ENCODE results near the gene ZC2HC1C.

The ZC2HC1C gene, protein sequence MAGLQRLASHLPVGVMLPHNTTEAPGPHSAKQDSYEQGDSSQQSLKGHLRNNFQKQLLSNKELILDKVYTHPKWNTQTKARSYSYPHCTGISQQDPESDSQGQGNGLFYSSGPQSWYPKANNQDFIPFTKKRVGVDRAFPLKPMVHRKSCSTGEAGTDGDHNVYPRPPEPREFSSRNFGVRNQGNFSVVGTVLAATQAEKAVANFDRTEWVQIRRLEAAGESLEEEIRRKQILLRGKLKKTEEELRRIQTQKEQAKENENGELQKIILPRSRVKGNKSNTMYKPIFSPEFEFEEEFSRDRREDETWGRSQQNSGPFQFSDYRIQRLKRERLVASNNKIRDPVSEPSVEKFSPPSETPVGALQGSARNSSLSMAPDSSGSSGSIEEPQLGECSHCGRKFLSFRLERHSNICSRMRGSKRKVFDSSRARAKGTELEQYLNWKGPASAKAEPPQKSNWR

GRCh38 chr14:75069121-75069810 lies at the start of gene ZC2HC1C:
TSS of gene ZC2HC1C (plus strand) at chr14:75069641. CDS start at chr14:75070574, 933 bp downstream.
- DNase-seq (ENCODE audit: low read depth in 2 of 2), result peak; percentile 32 to 57

DNA sequence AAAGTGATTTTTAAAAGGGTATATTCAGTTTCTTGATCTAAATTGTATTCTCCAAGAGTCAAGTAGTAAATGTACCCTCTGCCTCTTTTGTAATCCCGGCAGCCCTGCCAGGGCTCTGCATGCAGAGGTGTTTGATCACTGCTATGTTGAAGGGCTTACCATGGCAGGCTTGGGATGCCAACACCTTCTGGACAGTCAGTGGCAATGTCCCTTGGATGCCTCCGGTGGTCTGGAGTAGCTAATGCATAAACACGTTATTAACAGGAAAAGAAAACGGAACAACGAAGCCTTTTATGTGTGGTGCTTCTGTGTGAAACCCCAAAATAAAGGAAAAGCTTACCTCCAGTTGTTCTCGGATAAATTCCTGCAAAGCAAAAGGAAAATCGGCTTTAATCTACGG lies 46.8 kb upstream of the ZC2HC1C start:
- DNase-seq (ENCODE audit: low read depth in 2 of 2), result no peak

- DNase-seq (ENCODE audit: low read depth in 2 of 2), result no peak
Measured at GRCh38 chr14:75023108-75023507, 46.3 kb upstream of the ZC2HC1C start.

GRCh38 chr14:75025082-75025481 lies 44.4 kb upstream of the ZC2HC1C start:
- DNase-seq (ENCODE audit: low read depth in 2 of 2), result no peak

- no peak for DNase-seq (ENCODE audit: low read depth in 2 of 2)
Measured at GRCh38 chr14:75025876-75026275, 43.6 kb upstream of the ZC2HC1C start.

GRCh38 chr14:75030147-75030546 lies 39.3 kb upstream of the ZC2HC1C start:
- no peak for DNase-seq (ENCODE audit: low read depth in 2 of 2)

- no peak for DNase-seq (ENCODE audit: low read depth in 2 of 2)
Measured at GRCh38 chr14:75032939-75033338, 36.5 kb upstream of the ZC2HC1C start.

DNA sequence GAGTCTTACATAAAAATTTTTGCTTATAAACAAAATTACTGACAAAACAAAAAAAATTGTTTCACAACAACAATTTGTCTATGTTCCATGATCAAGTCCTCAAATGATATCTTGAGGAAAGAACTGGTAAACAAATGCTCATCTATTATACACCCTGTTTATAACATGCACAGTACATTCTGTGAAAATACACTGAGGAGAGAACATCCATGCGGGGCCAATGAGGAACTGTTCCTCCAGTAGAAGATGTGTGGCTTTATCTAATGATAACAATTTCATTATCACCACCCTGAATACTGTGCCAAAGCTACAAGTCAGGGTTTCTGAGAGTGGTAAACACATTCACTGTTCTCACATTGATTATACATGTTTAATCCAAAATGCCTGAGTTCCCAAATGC lies 28.9 kb upstream of the ZC2HC1C start:
- no peak for DNase-seq (ENCODE audit: low read depth in 2 of 2)

DNA sequence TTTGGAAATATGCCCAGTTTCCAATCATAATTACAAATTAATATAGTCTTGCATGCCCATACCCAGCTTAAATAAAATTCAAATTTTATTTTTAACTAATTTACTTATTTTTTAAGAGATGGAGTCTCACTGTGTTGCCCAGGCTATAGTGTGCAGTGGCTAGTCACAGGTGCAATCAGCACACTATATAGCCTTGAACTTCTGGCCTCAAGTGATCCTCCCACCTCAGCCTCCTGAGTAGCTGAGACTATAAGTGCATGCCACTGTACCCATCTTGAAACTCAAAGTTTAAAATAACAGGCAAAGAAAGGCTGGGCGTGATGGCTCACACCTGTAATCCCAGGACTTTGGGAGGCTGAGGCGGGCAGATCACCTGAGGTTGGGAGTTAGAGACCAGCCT lies 28.5 kb upstream of the ZC2HC1C start:
- DNase-seq (ENCODE audit: low read depth in 2 of 2), result no peak

DNA sequence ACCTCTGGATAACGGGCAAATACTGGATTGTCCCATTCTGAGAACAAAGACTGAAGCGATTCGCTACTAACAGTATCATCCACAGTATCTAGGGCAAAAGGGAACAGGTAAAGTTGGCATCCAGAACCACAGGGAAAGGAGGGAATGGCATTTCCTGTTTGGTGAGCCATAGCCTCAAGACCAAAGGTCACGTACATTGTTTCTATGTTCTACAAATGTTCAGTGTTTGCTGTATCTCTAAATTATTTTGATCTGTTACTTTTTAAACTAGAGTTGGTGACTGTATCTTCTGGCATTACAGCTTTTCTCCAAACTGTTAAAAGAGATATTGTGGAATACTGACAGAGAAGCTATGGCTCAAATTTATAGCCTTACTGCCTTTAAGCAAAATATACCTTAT lies 27.8 kb upstream of the ZC2HC1C start:
- no peak for DNase-seq (ENCODE audit: low read depth in 2 of 2)

GRCh38 chr14:75042035-75042434 lies 27.4 kb upstream of the ZC2HC1C start:
- DNase-seq (ENCODE audit: low read depth in 2 of 2), result no peak

DNA sequence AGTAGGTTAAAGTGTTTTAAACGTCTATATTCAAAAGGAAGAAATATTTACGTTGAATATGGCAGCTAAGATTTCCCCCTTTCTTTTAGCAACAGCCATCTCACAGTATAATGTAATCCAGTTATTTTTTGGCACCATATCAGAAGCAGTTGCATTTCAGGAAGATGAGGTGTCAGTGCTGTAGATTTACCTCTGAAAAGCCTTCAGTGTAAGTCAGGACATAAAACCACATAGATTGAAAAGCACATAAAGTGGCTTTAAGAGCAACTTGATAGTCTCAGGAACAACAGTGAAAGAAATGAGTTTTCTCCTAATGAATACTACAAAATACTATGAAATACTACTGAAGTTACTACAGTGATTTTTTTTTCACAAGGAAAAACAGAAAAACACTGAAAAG lies 25.1 kb upstream of the ZC2HC1C start:
- DNase-seq (ENCODE audit: low read depth in 2 of 2), result no peak

- DNase-seq (ENCODE audit: low read depth in 2 of 2), result no peak
Measured at GRCh38 chr14:75044752-75045151, 24.7 kb upstream of the ZC2HC1C start.

- no peak for DNase-seq (ENCODE audit: low read depth in 2 of 2)
Measured at GRCh38 chr14:75046275-75046674, 23.2 kb upstream of the ZC2HC1C start.

GRCh38 chr14:75046899-75047298 lies 22.5 kb upstream of the ZC2HC1C start:
- DNase-seq (ENCODE audit: low read depth in 2 of 2), result no peak

DNA sequence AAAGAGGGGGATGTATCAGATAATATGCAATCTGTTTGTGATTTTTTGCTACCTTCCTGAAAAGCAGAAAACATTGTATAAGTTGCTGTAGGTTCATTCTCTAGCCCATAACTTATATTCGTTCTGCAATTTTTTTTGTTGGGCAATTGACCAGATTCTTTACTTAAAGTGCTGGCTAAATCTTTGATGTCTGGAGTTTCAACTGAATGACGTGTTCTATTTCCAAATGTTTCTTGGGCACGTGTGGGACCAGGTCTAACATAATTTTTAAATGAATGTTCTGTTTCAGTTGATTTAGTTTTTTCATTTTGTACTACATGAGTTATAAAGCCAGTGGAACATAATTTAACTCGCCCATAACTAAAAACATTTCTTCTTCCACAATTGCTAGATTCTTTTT lies 21.9 kb upstream of the ZC2HC1C start:
- no peak for DNase-seq (ENCODE audit: low read depth in 2 of 2)

DNA sequence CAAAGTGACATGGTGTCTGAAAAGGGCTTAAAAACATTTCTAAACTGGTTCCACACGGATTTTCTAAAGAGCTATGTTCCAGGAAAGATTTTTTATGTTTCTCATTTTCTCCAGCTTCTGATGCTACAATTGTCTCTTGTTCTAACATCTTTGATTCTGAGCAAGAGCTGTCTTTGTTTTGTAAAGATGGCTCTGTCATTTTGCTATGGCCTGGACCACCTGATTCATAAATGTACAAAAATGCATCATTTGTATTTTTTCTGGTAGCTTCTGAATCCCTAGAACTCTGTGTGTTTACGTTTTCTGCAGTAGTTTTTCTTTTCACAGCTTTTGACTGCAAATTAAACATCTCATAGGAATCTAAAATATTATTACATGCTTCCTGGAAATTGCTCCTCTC lies 21.3 kb upstream of the ZC2HC1C start:
- no peak for DNase-seq (ENCODE audit: low read depth in 2 of 2)

DNA sequence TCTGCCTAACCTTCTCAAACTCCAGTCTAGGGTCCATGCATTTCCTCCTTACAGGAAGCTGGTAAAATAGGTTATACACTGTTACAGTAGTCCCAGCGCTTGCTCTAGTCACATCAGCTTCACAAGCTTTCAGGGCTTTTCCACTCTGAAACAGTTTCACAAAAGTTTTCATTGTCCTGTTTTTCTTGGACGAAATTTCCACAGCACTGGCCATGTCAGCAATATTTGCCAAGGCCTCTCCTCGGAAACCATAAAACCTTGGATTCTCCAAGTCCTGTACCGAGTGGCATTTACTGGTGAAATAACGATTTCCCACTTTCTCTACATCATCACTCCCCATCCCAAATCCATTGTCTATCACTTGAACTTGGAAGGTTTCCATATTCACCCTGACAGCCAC lies 20.3 kb upstream of the ZC2HC1C start:
- DNase-seq (ENCODE audit: low read depth in 2 of 2), result no peak

- DNase-seq (ENCODE audit: low read depth in 2 of 2), result no peak
Measured at GRCh38 chr14:75049731-75050201, 19.7 kb upstream of the ZC2HC1C start.

DNA sequence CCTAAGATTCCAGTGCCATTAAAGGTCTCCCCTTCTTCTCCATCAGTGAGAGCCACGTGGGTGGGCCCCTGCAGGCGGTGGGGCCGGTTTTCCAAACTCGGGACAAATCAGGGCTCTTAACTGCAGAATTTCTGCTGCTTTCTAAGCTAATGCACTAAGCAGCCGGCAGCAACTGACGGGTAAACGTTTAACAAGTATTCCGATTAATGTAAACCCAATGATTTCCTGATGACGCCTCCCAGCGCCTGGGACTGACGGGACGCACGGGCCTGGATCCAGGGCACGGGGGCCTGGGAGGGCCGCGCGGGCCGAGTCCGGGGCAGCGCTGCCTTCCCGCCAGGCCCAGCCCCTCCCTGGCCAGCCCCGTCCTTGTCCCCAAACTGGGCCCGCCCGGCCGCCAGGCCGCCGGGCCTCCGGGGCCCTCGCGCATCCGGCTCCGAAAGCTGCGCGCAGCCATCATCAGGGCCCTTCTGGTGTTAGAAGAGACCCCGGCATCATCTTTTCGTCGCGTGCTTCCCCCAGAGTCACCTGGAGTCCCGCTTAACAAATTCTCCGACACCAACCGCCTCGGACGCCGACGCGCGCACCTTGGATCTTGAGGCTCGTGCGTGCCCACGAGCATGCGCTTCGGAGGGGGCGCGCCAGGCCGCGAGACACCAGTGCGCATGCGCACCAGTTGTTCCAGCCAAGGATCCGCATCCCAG lies 18.4 kb upstream of the ZC2HC1C start, which contains the start of gene MLH3:
Gene MLH3, minus strand, starts transcription at position 616 of the 704 bp plus-strand sequence. CDS start 1,812 bp downstream, outside the sequence.
- peak; percentile 58 to 65 for DNase-seq (ENCODE audit: low read depth in 2 of 2)

DNA sequence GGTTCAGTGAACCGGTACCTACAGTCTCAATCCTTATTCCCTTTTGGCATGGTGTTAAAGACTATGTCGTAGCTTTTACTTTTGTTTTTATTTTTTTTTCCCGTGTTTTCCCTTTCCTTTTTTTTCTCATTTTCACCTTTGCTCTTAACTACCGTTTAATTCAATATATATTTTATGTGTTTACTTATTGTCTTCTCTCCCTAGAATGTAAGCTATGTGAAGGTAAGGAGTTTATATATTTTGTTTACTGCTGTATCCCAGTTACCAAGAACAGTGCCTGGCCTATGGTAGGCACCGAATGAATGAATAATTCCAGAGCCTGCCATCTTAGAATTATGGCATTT lies 17.9 kb upstream of the ZC2HC1C start:
- no peak for DNase-seq (ENCODE audit: low read depth in 2 of 2)
